Hippocampal formation (tissue), 2 donors: Measurements from ENCODE around the gene SARS2.

Experiments
- DNase-seq, 2 donors: peaks; one replicate each; lab custom pipeline; 2025; lab: John Stamatoyannopoulos, UW

Gene SARS2

DNA sequence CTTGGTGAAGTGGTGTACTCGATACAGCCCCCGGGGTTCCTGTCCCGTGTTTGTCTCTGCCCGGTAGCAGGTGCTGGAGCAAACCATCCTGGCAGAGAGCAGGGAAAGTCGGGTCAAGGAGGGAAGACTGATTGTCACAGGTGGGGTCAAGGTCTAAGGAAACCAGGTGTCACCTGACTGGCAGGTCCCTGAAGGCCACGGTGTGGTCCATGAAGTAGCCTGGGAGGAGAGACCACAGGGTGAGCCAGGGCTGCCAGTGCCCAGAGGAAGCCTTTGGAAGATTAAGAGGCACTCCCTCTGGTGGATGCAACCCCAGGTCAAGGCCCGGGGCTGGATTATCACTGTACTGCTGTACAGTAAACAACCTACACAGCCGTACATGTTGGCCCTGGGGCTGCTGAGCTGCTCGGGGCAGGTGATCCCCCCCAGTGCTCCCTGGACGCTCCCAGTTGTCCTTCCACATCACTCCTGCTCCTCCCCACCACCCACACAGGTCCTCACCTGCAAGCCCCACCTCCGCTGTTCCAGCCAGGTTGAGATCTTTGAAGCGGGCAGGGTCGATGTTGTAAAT is 12.6 kb downstream of the SARS2 start:
- no peak for DNase-seq

DNA sequence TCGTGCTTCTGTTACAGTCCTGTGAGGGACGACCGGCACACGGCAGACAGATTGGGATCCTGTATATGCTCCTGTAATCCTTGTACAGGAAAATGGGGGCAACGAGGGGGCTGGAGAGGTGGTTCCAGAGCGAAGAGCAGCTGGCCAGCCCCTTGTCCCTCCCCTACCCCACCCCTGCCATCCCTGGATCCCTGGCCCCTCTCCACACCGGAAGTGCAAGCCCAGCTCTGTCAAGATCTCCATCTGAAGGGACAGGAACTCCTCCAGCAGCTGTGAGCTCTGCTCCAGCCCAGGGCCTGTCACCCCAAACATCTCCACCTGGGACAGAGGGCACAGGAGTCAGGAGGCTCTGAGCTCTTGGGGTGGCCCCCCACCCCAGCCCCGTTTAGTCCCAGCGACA is 13.0 kb downstream of the SARS2 start:
- no peak for DNase-seq

DNA sequence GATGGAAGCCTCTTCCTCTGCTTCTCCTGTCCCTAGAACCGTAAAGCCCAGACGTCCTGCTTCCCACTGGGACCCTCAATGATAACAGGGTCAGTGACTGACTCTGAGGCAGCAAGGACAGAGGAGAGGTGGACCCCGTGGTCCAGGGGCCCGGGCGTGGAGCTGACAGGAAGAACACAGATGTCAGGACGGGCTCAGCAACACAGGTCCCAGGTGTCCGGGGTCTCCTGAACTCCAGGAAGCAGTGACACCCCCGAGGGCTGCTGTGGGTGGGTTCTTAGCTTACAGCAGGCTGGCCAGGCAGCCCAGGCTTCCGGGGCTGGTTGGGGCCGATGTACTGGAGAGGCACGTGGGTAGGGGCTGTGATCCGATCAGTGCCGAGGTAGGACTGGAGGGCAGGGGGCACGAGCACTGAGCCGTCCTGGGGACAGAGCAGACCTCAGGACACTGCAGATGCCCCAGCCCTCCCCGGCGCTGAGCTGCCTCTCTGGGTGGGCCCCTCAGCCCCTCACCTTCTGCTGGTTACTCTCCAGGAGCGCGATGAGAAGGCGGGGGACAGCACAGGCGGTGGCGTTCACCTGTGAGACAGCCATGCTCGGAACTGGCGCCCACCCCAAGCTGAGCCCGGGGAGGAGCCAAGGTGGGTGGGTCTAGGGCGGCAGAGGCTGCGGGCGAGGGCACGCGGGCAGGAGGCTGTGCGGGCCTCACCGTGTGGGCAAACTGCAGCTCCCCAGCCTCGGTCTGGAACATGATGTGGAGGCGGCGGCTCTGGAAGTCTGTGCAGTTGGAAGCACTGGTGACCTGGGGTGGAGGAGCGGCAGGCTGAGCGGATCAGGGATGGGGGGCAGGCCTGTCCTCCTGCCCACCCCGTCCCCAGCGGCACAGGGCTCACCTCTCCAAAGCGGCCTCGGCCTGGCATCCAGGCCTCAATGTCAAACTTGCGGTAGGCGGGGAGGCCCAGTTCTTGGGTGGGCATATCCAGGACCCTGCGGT is 14.9 kb downstream of the SARS2 start:
- no peak for DNase-seq

DNA sequence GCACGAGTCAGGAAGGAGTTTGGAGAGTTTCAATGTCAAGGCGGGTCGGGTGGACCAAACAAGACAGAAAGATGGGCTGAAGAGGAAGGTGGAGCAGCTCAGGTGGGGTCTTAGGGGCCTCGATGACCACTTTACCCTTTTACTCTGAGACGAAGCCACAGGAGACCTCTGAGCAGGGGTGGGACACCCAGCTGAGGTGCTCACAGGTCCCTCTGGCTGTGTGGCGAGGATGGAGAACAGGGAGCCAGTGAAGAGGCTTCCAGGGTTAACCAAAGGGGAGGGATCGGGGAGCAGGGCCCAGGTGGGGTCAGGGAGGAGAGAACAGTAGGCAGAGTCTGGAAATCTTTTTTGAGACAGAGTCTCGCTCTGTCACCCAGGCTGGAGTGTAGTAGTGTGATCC is 16.6 kb downstream of the SARS2 start:
- no peak for DNase-seq

DNA sequence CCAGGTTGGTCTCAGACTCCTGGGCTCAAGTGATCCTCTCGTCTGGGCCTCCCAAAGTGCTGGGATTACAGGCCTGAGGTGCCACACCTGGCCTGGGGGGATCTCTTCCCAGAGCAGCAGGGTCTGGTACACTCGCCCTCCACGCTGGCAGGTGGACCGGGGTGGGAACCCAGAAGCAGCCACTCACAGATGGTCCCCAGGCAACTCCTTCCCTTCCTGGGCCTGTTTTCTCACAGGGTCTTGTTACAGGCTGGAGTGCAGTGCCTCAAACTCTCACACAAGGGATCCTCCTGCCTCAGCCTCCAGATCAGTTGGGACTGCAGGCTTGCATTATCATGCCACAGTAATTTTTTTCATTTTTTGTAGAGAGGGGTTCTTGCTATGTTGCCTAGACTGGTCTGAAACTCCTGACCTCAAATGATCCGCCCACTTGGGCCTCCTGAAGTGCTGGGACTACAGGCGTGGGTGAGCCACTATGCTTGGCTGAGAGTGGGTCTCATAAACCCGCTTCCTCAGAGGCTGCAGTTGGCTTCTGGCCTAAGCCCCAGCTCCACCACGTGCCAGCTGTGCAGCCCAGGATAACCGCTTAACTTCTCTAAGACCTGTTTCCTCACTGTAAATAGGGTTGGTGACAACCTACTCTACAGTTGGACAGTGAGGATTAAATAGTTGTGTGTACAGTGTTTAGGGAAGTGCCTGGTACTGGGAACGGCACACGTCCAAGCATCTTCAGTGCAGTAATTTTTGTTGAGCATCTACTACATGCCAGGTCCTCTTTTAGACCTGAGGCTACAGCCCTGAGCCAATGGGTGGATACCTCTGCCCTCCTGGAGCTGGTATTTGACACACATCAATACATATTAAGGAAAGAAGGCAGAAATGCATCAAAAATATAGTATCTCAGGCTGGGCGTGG is 17.7 kb downstream of the SARS2 start:
- no peak for DNase-seq

DNA sequence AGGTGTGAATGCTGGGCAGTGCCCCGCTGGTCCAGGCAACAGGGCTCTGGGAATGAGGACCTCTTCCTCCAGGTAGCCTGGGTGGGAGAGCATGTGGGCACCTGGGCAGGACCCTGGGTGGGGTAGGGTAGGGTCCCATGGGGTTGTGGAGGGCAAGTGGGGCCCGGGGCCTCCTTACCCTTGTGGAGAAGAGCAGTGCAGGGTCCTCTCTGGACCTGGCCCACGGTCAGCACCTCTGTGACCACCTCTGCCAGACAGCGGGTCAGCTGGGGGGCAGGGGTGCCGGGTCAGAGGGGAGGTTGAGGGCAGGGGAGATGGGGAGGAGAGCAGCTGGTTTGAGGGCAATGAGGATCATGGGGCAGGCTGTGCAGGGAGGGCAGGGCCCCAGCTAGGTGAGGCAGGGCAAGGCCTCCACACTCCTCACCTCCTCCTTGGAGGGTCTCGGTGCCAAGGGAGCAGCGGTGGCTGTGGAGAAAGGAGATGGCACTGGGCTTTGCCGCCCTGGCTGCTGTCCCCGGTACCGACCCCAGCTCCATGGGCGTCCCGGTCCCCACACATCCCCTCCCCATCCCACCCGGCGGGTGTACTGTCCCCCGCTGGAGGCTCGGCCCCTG is 19.1 kb downstream of the SARS2 start:
- no peak for DNase-seq

DNA sequence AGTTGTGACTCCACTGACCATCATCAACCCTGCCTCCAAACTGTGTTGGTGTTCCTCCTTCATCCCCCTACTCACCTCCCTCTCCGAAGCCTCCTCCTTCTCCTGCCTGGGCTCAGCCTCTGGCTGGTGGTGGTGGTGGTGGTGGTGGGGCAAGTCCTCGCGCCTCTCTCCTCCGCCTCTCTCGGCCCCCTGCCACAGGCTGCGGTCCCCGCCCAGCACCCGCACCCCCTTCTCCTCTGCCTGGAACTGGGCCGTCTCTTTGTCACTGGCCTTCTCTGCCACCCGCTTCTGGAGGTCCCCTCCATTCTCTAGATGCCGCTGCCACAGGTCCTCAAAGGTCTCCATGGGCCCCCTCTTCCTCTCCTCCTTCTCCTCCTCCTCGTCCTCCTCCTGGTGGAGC is 20.1 kb downstream of the SARS2 start:
- no peak for DNase-seq

DNA sequence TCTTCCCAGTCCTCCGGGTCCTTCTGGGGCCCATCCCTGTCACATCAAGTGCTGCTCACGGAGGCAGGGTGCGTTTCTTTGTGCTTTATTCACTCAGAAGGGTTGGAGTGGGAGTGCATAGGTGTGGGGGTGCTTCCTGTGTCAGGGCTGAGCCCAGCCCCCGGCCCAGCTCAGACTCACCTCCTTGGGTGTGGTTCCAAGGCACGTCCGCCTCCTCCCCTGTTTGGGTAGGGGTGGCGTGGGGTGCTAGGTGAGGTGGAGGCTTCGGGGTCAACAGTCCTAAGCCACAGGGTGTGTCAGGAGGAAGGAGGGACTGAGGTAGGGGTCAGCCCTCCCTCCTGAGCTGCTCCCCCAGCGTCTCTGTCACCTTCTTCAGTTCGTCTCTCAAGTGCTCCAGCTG is 21.7 kb downstream of the SARS2 start:
- DNase-seq: no peak

DNA sequence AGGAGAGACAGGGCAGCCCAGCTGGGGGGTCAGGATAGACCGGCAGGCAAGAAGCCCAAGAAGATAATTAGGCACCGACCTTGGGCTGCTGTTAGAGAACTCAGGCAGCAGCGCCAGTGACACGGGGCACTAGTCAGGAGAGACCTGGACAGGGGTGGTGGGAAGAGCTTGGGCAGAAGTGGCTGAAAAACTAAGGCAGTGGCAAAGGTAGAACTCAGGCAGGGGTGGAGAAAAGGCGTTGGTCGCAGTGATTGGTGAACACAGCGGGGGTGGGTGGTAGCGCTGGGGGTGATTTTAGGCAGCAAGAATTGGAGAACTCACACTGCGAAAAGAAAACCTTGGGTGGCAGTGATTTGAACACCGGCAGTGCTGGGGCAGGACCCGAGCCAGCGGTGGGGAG is 22.9 kb downstream of the SARS2 start:
- no peak for DNase-seq

DNA sequence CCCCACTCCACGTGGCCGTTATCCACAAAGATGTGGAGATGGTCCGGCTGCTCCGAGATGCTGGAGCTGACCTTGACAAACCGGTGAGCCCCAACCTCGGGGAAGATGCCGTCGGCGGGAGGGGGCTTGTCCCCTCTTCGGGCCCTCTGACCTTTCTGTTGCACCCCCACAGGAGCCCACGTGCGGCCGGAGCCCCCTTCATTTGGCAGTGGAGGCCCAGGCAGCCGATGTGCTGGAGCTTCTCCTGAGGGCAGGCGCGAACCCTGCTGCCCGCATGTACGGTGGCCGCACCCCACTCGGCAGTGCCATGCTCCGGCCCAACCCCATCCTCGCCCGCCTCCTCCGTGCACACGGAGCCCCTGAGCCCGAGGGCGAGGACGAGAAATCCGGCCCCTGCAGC is 23.3 kb downstream of the SARS2 start:
- no peak for DNase-seq

DNA sequence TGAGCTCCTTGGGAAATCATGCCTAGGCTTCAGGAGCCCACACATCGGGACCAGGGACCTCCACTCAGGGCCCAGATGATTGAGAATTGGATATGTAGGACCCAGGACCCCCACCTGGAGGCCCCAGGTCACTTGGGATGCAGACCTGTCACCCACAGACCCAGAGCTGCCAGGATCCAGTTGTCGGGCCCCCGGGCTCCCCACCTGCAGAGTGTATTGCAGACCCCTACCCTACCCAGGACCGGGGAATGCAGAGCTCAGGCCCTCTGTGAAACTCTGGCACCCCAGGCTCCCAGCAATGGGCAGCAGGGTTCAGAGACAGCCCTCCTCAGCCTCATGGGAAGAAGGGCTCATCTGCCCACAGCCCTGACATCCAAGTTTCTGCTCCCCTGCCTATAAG is 24.9 kb downstream of the SARS2 start:
- DNase-seq: no peak

DNA sequence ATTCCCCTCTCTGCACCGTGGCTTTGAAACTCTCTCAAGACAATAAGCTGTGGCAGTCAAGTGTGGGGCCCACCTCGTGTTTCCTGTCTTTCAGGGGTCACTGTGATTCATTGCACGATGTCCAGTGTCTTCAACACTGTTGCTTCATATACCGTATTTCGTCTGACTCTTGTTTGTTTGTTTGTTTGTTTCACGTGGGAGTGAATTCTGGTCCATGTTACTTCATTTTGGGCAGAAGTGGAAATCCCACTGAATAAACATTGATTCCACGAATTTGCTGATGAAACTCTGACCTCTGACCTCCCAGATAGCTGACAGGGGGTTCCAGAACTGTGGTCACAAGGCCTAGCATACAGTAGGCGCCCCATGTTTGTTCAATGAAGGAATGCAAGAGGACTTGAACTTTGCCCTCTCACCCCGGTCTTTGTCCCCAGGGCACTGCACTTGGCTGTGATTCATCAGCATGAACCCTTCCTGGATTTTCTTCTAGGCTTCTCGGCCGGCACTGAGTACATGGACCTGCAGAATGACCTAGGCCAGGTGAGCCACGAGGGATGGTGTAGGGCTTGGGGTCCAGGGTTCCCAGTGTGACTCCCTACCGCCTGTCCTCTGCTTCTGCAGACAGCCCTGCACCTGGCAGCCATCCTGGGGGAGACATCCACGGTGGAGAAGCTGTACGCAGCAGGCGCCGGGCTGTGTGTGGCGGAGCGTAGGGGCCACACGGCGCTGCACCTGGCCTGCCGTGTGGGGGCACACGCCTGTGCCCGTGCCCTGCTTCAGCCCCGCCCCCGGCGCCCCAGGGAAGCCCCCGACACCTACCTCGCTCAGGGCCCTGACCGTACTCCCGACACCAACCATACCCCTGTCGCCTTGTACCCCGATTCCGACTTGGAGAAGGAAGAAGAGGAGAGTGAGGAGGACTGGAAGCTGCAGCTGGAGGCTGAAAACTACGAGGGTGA is 25.7 kb downstream of the SARS2 start:
- no peak for DNase-seq

DNA sequence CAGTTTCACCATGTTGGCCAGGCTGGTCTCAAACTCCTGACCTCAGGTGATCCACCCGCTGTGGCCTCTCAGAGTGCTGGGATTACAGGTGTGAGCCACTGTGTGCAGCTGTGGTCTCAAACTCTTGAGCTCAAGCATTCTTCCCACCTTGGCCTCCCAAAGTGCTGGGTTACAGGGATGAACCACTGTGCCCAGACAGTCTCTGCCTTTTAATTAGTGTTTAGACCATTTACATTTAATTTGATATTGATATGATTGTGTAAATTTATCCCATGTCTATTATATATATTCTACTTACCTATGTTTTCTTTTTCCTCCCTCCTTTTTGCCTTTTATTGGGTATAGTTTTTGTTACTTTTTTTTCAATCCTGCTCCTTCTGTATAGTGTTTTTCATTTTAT is 28.9 kb downstream of the SARS2 start:
- no peak for DNase-seq

DNA sequence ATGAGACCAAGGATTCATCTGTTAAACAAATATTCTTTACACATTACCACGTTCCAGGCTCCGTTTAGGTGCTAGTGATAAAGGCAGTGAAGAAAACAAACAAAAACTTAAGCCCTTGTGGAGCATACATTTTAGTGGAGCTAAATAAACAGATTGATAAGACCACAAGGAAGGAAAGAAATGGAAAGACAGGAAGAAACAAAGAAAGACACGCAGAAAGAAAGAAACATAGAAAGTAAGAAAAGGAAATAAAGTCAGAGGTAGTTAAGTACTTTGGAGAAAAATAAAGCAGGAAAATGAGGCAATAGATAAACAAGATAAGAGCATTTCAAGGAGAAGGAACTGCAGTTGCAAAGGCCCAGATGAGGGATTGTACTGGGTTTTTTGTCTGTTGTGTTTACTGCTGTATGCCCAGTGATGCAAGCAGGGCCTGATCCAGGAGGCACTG is 29.8 kb downstream of the SARS2 start:
- no peak for DNase-seq

DNA sequence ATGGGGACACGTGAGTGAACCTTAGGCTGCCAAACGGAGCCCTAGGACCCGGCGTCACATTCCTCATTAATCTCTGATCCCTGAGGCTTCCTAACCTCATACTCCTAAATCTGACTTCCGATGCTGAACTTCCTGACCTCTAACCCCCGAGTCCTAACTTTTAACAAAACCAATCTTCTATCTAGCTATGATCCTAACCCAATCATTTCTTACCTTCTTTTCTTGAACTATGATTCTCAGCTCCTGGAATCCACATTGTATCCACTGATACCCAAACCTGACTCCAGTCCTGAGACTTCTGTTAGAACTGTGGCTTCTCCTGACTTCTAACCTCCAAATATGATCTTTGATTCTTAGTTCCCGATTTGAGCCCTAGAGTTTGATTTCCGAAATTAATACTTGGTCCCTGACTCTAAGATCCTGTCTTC is 30.3 kb downstream of the SARS2 start:
- DNase-seq: peak in 1 of 2 donors; percentile 45

DNA sequence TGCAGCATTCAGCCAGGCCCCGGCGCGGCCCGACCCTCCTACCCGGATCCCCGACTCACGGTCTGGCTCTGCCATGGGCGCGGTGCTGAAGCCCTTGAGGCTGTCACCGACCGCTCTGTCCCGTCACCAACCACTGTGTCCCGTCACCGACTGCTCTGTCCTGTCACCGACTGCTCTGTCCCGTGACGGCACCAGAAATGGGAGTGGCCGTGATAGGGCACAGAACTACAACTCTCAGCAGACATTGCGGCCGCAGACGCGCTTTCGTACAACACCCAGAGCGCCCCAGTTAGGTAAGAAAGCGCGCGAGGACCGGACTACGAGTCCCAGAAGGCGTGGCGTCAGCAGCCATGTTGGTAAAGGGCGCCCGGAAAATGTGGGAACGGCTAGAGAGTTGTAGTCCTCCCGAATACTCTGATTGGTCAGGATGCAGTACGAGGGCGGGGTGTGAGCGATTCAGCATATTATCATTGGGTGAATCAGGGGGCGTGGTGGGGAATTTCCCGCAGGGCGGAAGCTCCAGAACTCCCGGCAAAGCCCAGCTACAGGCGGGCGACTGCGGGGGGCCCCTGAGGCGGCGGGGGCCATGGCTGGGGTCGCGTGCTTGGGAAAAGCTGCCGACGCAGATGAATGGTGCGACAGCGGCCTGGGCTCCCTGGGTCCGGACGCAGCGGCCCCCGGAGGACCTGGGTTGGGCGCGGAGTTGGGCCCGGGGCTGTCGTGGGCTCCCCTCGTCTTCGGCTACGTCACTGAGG is 30.9 kb downstream of the SARS2 start, which contains the start of the genes NFKBIB and SIRT2:
NFKBIB (plus strand) TSS at position 523 of the 755 bp plus-strand sequence; CDS start at position 587, 64 bp downstream.
SIRT2 (minus strand) TSS at position 172 of the 755 bp plus-strand sequence; CDS start at position 75, 97 bp downstream.
- peak; percentile 100 for DNase-seq

DNA sequence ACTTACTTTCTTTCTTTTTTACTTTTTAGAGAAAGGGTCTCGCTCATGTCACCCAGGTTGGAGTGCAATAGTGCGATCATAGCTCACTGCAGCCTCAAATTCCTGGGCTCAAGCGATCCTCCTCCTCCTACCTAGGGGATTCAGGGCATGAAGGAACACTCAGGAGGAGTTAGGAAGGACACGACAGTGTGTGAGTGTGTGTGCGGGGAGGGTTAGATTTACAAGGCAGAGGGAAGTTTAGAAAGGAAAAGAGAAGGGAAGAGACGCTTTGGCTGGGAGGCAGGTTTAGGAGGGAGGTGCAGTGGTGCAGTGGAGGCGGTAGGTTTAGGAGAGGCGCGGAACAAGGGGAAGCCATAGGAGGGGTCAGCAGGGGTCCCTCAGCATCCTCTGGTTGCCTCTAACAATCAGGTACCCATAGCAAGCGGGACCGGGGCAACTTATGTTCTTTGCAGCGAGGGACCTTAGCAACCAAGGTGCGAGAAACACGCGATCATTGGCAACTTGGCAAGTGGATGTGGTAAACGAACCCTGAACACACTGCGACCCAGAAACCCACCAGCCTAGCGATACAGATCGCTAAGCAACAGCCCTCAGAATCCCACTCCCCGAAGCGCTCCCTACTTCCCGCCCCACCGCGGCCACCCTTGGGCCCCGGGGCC is 31.6 kb downstream of the SARS2 start:
- no peak for DNase-seq

DNA sequence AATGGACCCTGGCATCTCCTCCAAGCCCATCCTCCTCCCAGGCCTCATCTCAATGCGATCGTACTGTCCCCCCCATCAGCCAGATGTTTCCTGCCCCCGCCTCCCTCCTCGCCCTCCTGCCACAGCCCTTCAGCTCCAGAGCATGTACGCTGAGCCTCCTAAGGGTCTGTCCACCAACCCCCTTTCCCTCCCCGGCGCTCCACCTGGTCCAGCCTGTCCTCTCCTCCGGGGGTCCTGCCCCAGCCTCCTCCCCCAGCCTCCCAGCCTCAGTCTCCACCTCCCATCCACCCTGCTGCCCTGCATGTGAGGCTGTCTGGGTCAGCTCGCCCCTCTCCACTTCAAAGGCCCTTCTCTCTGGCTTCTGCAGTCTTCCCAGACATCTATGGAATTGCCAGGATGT is 35.6 kb downstream of the SARS2 start:
- no peak for DNase-seq

DNA sequence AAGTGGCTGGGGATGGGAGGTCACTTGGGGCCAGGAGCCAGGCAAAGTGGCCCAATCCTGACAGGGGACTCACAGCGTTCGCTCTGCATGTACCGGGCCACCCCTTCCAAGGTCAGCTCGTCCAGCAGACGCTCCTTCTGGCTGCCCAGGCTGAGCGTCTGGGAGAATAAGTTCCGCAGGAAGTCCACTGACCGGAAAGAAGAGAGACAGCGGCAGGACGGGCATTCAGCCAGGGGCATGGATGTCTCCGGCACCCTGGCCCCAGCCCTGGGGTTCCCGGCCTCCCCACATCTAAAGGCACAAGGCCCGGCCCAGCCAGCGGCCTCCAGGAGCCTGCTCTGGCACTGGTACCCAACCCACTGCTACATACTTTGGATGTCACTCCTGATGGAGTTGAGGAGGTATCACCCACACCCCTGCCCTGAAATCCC is 37.2 kb downstream of the SARS2 start:
- peak in 1 of 2 donors; percentile 4 for DNase-seq
